ENCODE results near the gene CD300LB.

DNA sequence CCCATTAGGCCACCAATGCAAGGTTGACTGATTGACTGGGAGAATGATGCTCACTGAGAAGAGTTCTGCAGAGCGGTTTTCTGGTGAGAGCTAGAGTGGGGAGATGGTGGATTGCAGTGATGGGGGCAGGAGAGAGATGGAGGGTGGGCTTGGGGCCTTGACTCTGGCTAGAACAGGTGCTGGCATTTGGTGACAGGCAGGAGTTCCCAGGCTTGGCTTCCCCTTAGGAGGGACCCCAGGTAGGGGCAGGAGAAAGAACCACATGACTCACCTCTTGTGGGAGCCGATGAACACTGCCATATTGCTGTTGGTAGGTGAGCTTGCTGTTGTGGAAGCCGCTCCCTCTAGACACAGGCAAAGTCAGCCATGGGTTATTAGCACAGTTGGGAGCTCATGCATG, 8.0 kb downstream of the CD300LB start:
- TF ChIP-seq GATA3 (IDR thresholded peaks at IDR 0.05; ENCODE audit: low read depth, low read length), result no peak
- TF ChIP-seq GATA2 (IDR thresholded peaks at IDR 0.05; ENCODE audit: low read depth, low read length), result no peak

Measured in SH-SY5Y (cell line).